HCT116 (cell line): Measurements from ENCODE around the gene PLCD3. TPM values are rescaled to one million over a fixed set of nuclear protein-coding genes. Genes with fewer than 3 reads are reported as not detected.

ENCODE experiments used
- ATAC-seq: fragments of 200-7000 bp; cut with Tn5 transposase; 2 replicates; pipeline ENCODE4 v1.9.1; 2020; ENCODE audit warnings: mild to moderate bottlenecking, moderate library complexity
- BruUV-seq: library from RNA; stranded (reverse); fragments of 400-500 nt; replicated peaks from 2 replicates; lab custom pipeline; 2021; lab: Mats Ljungman, UMichigan
- CTCF ChIA-PET: fragments of 300-600 bp; sonication (Branson Sonifier 250); formaldehyde crosslinking; loops from one replicate; lab custom pipeline; 2021; ENCODE audit warnings: antibody characterized with exemption; lab: Charles Lee
- POLR2A ChIA-PET: fragments of 300-600, 350-600 bp; sonication (Branson Sonifier 250); formaldehyde crosslinking; loops from one replicate; lab custom pipeline; 2021; ENCODE audit warnings: antibody characterized with exemption; lab: Charles Lee
- RAD21 ChIA-PET, 2 experiments: fragments of 300-600 bp; sonication (Branson Sonifier 250); formaldehyde crosslinking; loops; one replicate each; lab custom pipeline; 2023; ENCODE audit warnings: low total read pairs in 2 of 2; ENCODE audit not compliant: uncharacterized antibody in 2 of 2, unreplicated experiment in 2 of 2, low non-redundant PET in 1 of 2; lab: Charles Lee
- DNase-seq: peaks from one replicate; pipeline ENCODE4 v3.0.0-alpha.2; 2010; ENCODE audit warnings: low read depth, low spot score
- H2AFZ ChIP-seq: fragments of 200-600 bp; shearing (Covaris generic), sonication (generic); 2 replicates; pipeline ENCODE4 v1.6.1; 2017; ENCODE audit warnings: low read depth, mixed run types, mixed read lengths, antibody characterized with exemption, low read length; ENCODE audit not compliant: poor library complexity, severe bottlenecking
- H3K27ac ChIP-seq: 2 replicates; pipeline ENCODE4 v1.5.1; 2012; ENCODE audit warnings: low read depth, low read length
- H3K27me3 ChIP-seq: fragments of 200-600 bp; sonication (generic); 2 replicates; pipeline ENCODE4 v1.6.1; 2016; ENCODE audit warnings: mixed run types, low read length, mixed read lengths; ENCODE audit not compliant: insufficient read depth
- H3K36me3 ChIP-seq, 2 experiments: fragments of 200-500 bp in 1 of 2; fragments of 200-600 bp in 1 of 2; sonication (Bioruptor generic) in 1 of 2; sonication (generic) in 1 of 2; 2 replicates each; pipeline versions ENCODE4 v1.5.1 to v1.6.1; 2014 to 2016; ENCODE audit warnings: low read length in 2 of 2, inconsistent platforms in 1 of 2, mixed read lengths in 1 of 2, mixed run types in 1 of 2; ENCODE audit not compliant: insufficient read depth in 2 of 2, control insufficient read depth in 1 of 2
- H3K4me1 ChIP-seq, 2 experiments: fragments of 200-600 bp in 1 of 2; sonication (generic) in 1 of 2; 2 replicates each; pipeline versions ENCODE4 v1.5.1 to v1.6.1; 2012 to 2017; ENCODE audit warnings: low read length in 2 of 2, inconsistent platforms in 1 of 2, mild to moderate bottlenecking in 1 of 2, mixed read lengths in 1 of 2, mixed run types in 1 of 2, moderate library complexity in 1 of 2; ENCODE audit not compliant: insufficient read depth in 2 of 2, control insufficient read depth in 1 of 2
- H3K4me2 ChIP-seq: fragments of 200-600 bp; sonication (generic); 2 replicates; pipeline ENCODE4 v1.6.1; 2017; ENCODE audit warnings: mixed run types, low read length, mixed read lengths
- H3K4me3 ChIP-seq, 2 experiments: fragments of 200-600 bp in 1 of 2; sonication (generic) in 1 of 2; replicated peaks in 1 of 2; 2 replicates each; pipeline ENCODE4 v1.5.1; 2011 to 2016; ENCODE audit warnings: low read length in 2 of 2, control low read depth in 1 of 2, low read depth in 1 of 2, mild to moderate bottlenecking in 1 of 2, mixed read lengths in 1 of 2, mixed run types in 1 of 2
- H3K79me2 ChIP-seq: fragments of 200-600 bp; sonication (generic); 2 replicates; pipeline ENCODE4 v1.6.1; 2017; ENCODE audit warnings: mild to moderate bottlenecking, mixed run types, low read length, moderate library complexity, mixed read lengths; ENCODE audit not compliant: insufficient read depth
- H3K9ac ChIP-seq: fragments of 200-600 bp; sonication (generic); 2 replicates; pipeline ENCODE4 v1.6.1; 2016; ENCODE audit warnings: low read length, mixed read lengths
- H3K9me2 ChIP-seq: fragments of 200-600 bp; sonication (generic), shearing (Covaris generic); 2 replicates; pipeline ENCODE4 v1.6.1; 2017; ENCODE audit warnings: mixed run types, mild to moderate bottlenecking, moderate library complexity; ENCODE audit not compliant: insufficient read depth
- H3K9me3 ChIP-seq, 2 experiments: fragments of 200-500 bp in 1 of 2; fragments of 200-600 bp in 1 of 2; sonication (Bioruptor generic) in 1 of 2; sonication (generic) in 1 of 2; 2 replicates each; pipeline ENCODE4 v1.6.1; 2014 to 2017; ENCODE audit warnings: low read length in 2 of 2, mixed read lengths in 2 of 2, inconsistent platforms in 1 of 2, low read depth in 1 of 2, mild to moderate bottlenecking in 1 of 2, mixed run types in 1 of 2, moderate library complexity in 1 of 2; ENCODE audit not compliant: control insufficient read depth in 1 of 2, insufficient read depth in 1 of 2
- H4K20me1 ChIP-seq: fragments of 200-600 bp; sonication (generic), shearing (Covaris generic); 2 replicates; pipeline ENCODE4 v1.6.1; 2017; ENCODE audit warnings: mixed run types, mild to moderate bottlenecking, moderate library complexity; ENCODE audit not compliant: insufficient read depth
- CBX3 ChIP-seq: IDR thresholded peaks from 2 replicates; pipeline ENCODE4 v1.6.1; 2012; ENCODE audit warnings: low read depth
- MAX ChIP-seq: IDR thresholded peaks from 2 replicates; pipeline ENCODE4 v1.6.1; 2012
- REST ChIP-seq: IDR thresholded peaks from 2 replicates; pipeline ENCODE4 v1.6.1; 2012; ENCODE audit warnings: low read depth
- SP1 ChIP-seq: IDR thresholded peaks from 2 replicates; pipeline ENCODE4 v1.6.1; 2012; ENCODE audit warnings: low read depth
- TCF7L2 ChIP-seq: IDR thresholded peaks from 2 replicates; pipeline ENCODE4 v1.7.0; 2011; ENCODE audit warnings: borderline replicate concordance, inconsistent platforms; ENCODE audit not compliant: insufficient read depth, insufficient read length; ENCODE audit errors: extremely low read depth
- intact Hi-C: fragments of 100-400 bp; cut with micrococcal nuclease; formaldehyde crosslinking; loops from 2 replicates; pipeline ENCODE4 v1.10.0; 2022
- total RNA-seq: library from RNA; stranded (reverse); gene quantifications from one replicate; pipeline ENCODE4 v1.2.1, GENCODE V29; 2021; ENCODE audit not compliant: unreplicated experiment

Gene PLCD3
- total RNA-seq, 1 experiment from 2014 or later = 197 TPM

- peak overlapping the region; percentile 100 for H3K4me2 ChIP-seq
- no peak for TF ChIP-seq CBX3
- peak; percentile 29; the same call in 1 of the 2 replicates for TF ChIP-seq SP1
- ChIA-PET RAD21 (no interaction called here), CTCF (interaction anchor here (0.6 to 1.5 kb wide), 4 partner anchors 21 to 1473 kb away, joined by 3 to 6 read pairs (median 4); partner anchors contain the start of gene NMT1), POLR2A (interaction anchor here (3.2 kb wide), 1 partner anchor 18 kb away, joined by 15 read pairs; the partner anchor contains the start of gene HEXIM1)
- no TSS peak for BruUV-seq
- no peaks in the 10 kb centered on the region for H4K20me1 ChIP-seq
- H3K9ac ChIP-seq = peak overlapping the region; percentile 82
- no peaks in the 10 kb centered on the region for H3K9me2 ChIP-seq
- ATAC-seq (peak; percentile 13), DNase-seq (no peak)
- peak overlapping the region; percentile 89 for H3K27ac ChIP-seq
- no peak overlapping the region for H2AFZ ChIP-seq
- H3K4me1 ChIP-seq = peaks cover 59 to 73% of the 10 kb centered on the region in 2 experiments
- H3K79me2 ChIP-seq = peaks cover 60% of the 10 kb centered on the region
- H3K4me3 ChIP-seq = peak overlapping the region in 1 of 2 experiments; percentile 20; a peak in 2 of 4 replicates
- no peaks in the 10 kb centered on the region for H3K9me3 ChIP-seq
- H3K36me3 ChIP-seq = no peaks in the 10 kb centered on the region
- intact Hi-C loops = loop anchor here (5.0 to 10.0 kb wide), 3 partner anchors 68 to 355 kb away; partner anchors contain the start of gene NMT1
- H3K27me3 ChIP-seq = no peaks in the 10 kb centered on the region
These were observed 2.2 kb downstream of the PLCD3 start for GRCh38 chr17:45129940-45130680.

GRCh38 chr17:45129426-45129939, 2.8 kb downstream of the PLCD3 start:
- peak overlapping the region in 1 of 2 experiments; percentile 20; a peak in 1 of 4 replicates for H3K4me3 ChIP-seq
- BruUV-seq = no TSS peak
- ChIA-PET POLR2A (interaction anchor here (3.2 kb wide), 1 partner anchor 19 kb away, joined by 15 read pairs; the partner anchor contains the start of gene HEXIM1), RAD21 (interaction anchor here in 1 of 2 experiments (1.0 kb wide), 1 partner anchor 59 kb away, joined by 3 read pairs; no protein-coding TSS in a partner anchor), CTCF (interaction anchor here (1.2 to 1.5 kb wide), 3 partner anchors 20 to 210 kb away, joined by 3 to 5 read pairs (median 3); partner anchors contain the start of gene NMT1)
- peak overlapping the region; percentile 89 for H3K27ac ChIP-seq
- no peaks in the 10 kb centered on the region for H3K9me3 ChIP-seq
- DNase-seq (no peak), ATAC-seq (no peak)
- no peaks in the 10 kb centered on the region for H3K36me3 ChIP-seq
- H3K4me2 ChIP-seq = peak overlapping the region; percentile 100
- intact Hi-C loops = no loop called here
- no peaks in the 10 kb centered on the region for H3K27me3 ChIP-seq
- peaks cover 60% of the 10 kb centered on the region for H3K79me2 ChIP-seq
- no peak overlapping the region for H2AFZ ChIP-seq
- no peaks in the 10 kb centered on the region for H4K20me1 ChIP-seq
- no peaks in the 10 kb centered on the region for H3K9me2 ChIP-seq
- H3K4me1 ChIP-seq = peaks cover 65 to 78% of the 10 kb centered on the region in 2 experiments
- TF ChIP-seq MAX (peak; percentile 69; the same call in 1 of the 2 replicates), TCF7L2 (no peak), REST (no peak), CBX3 (no peak)
- H3K9ac ChIP-seq = peak overlapping the region; percentile 82
